ENCODE results near the gene CNOT9. TPM values are rescaled to one million over a fixed set of nuclear protein-coding genes. Genes with fewer than 3 reads are reported as not detected.
"Not testable (repeated sequence)": the region's sequence is repeated elsewhere in the genome, so short reads cannot be mapped to it uniquely, and the experiment has no call there.

Gene CNOT9
- polyA plus RNA-seq, 1 experiment, result 38.3 TPM

GRCh38 chr2:218536804-218537494, 31.7 kb upstream of the CNOT9 start:
- Histone ChIP-seq H3K27me3 (ENCODE audit: control insufficient read depth, insufficient read depth, low read length) (no peaks in the 10 kb centered on the region), H3K4me3 (ENCODE audit: low read depth, low read length) (no peak overlapping the region), H3K36me3 (ENCODE audit: control insufficient read depth, insufficient read depth, low read length) (peaks cover 5% of the 10 kb centered on the region)
- TF ChIP-seq, protein P1, sequence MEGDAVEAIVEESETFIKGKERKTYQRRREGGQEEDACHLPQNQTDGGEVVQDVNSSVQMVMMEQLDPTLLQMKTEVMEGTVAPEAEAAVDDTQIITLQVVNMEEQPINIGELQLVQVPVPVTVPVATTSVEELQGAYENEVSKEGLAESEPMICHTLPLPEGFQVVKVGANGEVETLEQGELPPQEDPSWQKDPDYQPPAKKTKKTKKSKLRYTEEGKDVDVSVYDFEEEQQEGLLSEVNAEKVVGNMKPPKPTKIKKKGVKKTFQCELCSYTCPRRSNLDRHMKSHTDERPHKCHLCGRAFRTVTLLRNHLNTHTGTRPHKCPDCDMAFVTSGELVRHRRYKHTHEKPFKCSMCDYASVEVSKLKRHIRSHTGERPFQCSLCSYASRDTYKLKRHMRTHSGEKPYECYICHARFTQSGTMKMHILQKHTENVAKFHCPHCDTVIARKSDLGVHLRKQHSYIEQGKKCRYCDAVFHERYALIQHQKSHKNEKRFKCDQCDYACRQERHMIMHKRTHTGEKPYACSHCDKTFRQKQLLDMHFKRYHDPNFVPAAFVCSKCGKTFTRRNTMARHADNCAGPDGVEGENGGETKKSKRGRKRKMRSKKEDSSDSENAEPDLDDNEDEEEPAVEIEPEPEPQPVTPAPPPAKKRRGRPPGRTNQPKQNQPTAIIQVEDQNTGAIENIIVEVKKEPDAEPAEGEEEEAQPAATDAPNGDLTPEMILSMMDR (IDR thresholded peaks at IDR 0.05; ENCODE audit: insufficient read depth, low read depth, low read length), result no peak
- ChIA-PET CTCF (interaction anchor here (0.7 to 1.1 kb wide), 2 partner anchors 70 to 111 kb away, joined by 3 read pairs; no protein-coding TSS in a partner anchor), POLR2A (no interaction called here)
- no peak for DNase-seq (ENCODE audit: low read depth)

DNA sequence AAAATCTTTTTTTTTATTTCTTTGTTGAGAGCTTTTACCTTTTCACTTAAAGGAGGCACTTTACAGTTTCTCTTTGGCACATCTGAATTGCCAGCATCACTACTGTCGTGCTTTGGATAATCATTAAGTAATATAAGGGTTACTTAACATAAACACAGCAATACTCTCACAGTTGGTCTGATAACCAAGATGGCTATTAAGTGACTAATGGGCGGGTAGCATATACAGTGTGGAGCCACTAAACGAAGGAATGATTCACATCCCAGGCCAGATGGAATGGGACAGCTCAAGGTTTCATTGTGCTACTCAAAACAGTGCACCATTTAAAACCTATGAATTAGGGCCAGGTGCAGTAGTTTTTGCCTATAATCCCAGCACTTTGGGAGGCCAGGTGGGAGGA, 28.6 kb upstream of the CNOT9 start:
- CTCF ChIA-PET, result interaction anchor here (0.6 kb wide), 1 partner anchor 11 kb away, joined by 3 read pairs; no protein-coding TSS in a partner anchor
- TF ChIP-seq, protein P1 (IDR thresholded peaks at IDR 0.05; ENCODE audit: insufficient read depth, low read depth, low read length), result no peak
- Histone ChIP-seq H3K36me3 (ENCODE audit: control insufficient read depth, insufficient read depth, low read length) (peaks cover 5% of the 10 kb centered on the region), H3K4me3 (ENCODE audit: low read depth, low read length) (no peak overlapping the region), H3K27me3 (ENCODE audit: control insufficient read depth, insufficient read depth, low read length) (no peaks in the 10 kb centered on the region)
- POLR2A ChIA-PET, result no interaction called here
- no peak for DNase-seq (ENCODE audit: low read depth)

DNA sequence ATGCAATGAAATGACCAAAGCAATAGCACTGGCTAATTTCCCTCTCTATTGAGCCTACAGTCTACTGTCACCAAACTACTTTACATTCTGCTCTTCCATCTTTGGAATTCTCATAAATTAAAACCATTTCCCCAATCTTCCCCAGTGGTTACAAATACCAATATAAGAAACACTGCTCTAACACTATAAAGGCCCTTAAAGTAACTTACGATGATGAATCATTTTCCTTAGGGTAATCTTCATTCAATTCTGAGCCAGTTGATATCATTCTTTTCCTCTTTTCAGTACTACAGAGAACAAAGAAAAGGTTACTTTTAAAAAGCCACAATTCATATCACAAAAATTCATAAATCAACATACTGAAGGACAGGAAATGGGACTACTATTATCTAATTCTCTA, 22.6 kb upstream of the CNOT9 start:
- ChIA-PET CTCF (no interaction called here), POLR2A (no interaction called here)
- TF ChIP-seq, protein P1 (IDR thresholded peaks at IDR 0.05; ENCODE audit: insufficient read depth, low read depth, low read length), result no peak
- no peaks in the 10 kb centered on the region for H3K27me3 ChIP-seq (ENCODE audit: control insufficient read depth, insufficient read depth, low read length)
- DNase-seq (ENCODE audit: low read depth), result no peak
- H3K4me3 ChIP-seq (ENCODE audit: low read depth, low read length), result no peak overlapping the region
- peaks cover 1% of the 10 kb centered on the region for H3K36me3 ChIP-seq (ENCODE audit: control insufficient read depth, insufficient read depth, low read length)

DNA sequence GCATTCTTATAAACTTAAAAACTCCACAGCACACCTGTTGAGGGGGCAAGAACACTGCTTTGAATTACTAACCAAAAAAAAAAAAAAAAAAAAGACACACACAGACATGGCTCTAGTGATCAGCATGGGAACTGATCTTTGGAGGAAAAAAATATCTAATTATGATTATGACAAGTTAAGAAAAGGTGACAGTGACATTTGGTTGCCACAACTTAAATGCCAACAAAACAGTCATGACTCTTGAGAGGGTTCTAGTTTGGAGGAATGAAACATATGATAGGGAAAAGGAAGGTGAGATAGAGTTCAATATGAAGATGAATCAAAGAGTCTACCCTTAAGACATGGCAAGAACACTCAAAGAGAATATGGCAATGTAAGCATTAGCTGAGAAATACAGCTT, 21.1 kb upstream of the CNOT9 start:
- ChIA-PET POLR2A (no interaction called here), CTCF (interaction anchor here (1.2 kb wide), 1 partner anchor 16 kb away, joined by 4 read pairs; no protein-coding TSS in a partner anchor)
- Histone ChIP-seq H3K36me3 (ENCODE audit: control insufficient read depth, insufficient read depth, low read length) (no peaks in the 10 kb centered on the region; the same call in 1 of the 2 replicates), H3K27me3 (ENCODE audit: control insufficient read depth, insufficient read depth, low read length) (no peaks in the 10 kb centered on the region), H3K4me3 (ENCODE audit: low read depth, low read length) (no peak overlapping the region)
- TF ChIP-seq, protein P1 (IDR thresholded peaks at IDR 0.05; ENCODE audit: insufficient read depth, low read depth, low read length), result no peak
- DNase-seq (ENCODE audit: low read depth), result no peak

DNA sequence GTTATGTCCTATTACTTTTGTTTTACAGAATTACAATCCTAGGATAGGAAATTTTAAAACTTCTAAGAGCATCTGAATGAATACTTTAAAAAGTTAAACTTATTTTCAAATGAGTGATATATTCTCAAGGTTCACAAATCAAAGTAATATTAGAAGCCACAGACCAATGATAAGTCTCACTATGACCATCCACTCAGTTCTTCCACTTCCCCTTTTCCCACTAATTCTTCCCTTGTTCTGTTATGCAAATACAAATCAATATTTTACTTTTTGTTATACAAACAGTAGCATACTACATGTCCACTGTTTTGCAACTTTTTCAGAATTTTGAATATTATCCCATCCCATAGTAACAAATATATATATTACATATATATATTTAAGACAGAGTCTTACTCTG, 20.7 kb upstream of the CNOT9 start:
- DNase-seq (ENCODE audit: low read depth), result no peak
- H3K36me3 ChIP-seq (ENCODE audit: control insufficient read depth, insufficient read depth, low read length), result no peaks in the 10 kb centered on the region; the same call in 1 of the 2 replicates
- H3K4me3 ChIP-seq (ENCODE audit: low read depth, low read length), result no peak overlapping the region
- TF ChIP-seq, protein P1 (IDR thresholded peaks at IDR 0.05; ENCODE audit: insufficient read depth, low read depth, low read length), result no peak
- POLR2A ChIA-PET, result no interaction called here
- H3K27me3 ChIP-seq (ENCODE audit: control insufficient read depth, insufficient read depth, low read length), result no peaks in the 10 kb centered on the region
- CTCF ChIA-PET, result interaction anchor here (1.1 to 1.2 kb wide), 2 partner anchors 16 to 110 kb away, joined by 3 to 4 read pairs; no protein-coding TSS in a partner anchor

GRCh38 chr2:218554225-218554624, 14.4 kb upstream of the CNOT9 start:
- CTCF ChIA-PET; H3K4me3 ChIP-seq (ENCODE audit: low read depth, low read length); POLR2A ChIA-PET; DNase-seq (ENCODE audit: low read depth); H3K36me3 ChIP-seq (ENCODE audit: control insufficient read depth, insufficient read depth, low read length); H3K27me3 ChIP-seq (ENCODE audit: control insufficient read depth, insufficient read depth, low read length): not testable (repeated sequence)
